ENCODE measurements around the gene ANKRD55. TPM values are rescaled to one million over a fixed set of nuclear protein-coding genes. Genes with fewer than 3 reads are reported as not detected.

Gene ANKRD55
- total and polyA plus RNA-seq, 7 donors: 1.8 to 1.9 TPM; not detected in 5

GRCh38 chr5:56176871-56177533, 56.1 kb downstream of the ANKRD55 start:
- intact Hi-C loops (cut with DNase I): loop anchor here (10.0 kb wide), 1 partner anchor 102 kb away; no protein-coding TSS in a partner anchor
- Histone ChIP-seq H3K4me3 (no peak overlapping the region), H3K36me3 (no peaks in the 10 kb centered on the region), H3K27ac (peak overlapping the region; percentile 3 to 46 (median 26)), H3K9me3 (no peaks in the 10 kb centered on the region), H3K4me1 (peaks cover 0 to 6% (median 0%) of the 10 kb centered on the region in 4 donors), H3K27me3 (no peaks in the 10 kb centered on the region)
- TF ChIP-seq POLR2A (IDR thresholded peaks at IDR 0.05) (no peak), POLR2AphosphoS5 (IDR thresholded peaks at IDR 0.05) (no peak), EP300 (IDR thresholded peaks at IDR 0.05) (no peak)
- TF ChIP-seq, protein P1, sequence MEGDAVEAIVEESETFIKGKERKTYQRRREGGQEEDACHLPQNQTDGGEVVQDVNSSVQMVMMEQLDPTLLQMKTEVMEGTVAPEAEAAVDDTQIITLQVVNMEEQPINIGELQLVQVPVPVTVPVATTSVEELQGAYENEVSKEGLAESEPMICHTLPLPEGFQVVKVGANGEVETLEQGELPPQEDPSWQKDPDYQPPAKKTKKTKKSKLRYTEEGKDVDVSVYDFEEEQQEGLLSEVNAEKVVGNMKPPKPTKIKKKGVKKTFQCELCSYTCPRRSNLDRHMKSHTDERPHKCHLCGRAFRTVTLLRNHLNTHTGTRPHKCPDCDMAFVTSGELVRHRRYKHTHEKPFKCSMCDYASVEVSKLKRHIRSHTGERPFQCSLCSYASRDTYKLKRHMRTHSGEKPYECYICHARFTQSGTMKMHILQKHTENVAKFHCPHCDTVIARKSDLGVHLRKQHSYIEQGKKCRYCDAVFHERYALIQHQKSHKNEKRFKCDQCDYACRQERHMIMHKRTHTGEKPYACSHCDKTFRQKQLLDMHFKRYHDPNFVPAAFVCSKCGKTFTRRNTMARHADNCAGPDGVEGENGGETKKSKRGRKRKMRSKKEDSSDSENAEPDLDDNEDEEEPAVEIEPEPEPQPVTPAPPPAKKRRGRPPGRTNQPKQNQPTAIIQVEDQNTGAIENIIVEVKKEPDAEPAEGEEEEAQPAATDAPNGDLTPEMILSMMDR (IDR thresholded peaks at IDR 0.05): no peak
- DNase-seq: no peak
- WGBS, 2 donors: 75 to 79% methylated on average over 4 of the region's 4 CpGs

DNA sequence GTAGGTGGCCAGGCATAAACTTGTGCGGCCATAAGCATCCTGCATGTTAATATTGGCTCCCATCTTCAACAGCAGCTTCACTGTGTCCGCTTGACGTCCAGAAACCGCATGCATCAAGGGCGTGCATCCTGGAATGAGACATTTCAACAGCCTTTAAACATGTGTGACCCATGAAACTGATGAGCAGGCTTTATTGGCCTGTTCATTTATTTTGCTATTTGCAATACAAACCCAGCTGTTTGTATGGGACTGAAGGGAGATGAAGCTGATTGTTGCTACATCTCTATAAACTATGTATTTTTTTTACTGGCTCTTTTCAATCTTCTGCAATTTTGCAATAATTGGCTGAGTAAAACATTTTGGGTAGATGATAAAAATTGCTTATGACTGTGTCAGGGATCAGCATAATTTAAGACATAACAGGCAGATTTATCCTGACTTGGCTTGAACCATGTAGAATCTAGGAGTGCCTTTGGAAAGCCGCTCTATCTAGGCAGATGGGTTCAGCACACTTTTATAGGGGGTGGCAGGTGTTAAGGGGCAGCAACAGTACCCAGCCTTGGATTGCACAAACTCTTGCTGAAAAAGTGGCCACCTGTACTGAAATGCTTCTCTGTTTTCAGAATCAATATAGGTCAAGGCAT, 56.9 kb downstream of the ANKRD55 start:
- 80 to 85% methylated on average over 6 of the region's 6 CpGs for WGBS, 2 donors
- Histone ChIP-seq H3K36me3 (no peaks in the 10 kb centered on the region), H3K4me1 (peaks cover 0 to 6% (median 0%) of the 10 kb centered on the region in 4 donors), H3K27ac (peak overlapping the region; percentile 3 to 58 (median 51)), H3K4me3 (no peak overlapping the region), H3K9me3 (no peaks in the 10 kb centered on the region), H3K27me3 (no peaks in the 10 kb centered on the region)
- TF ChIP-seq POLR2AphosphoS5 (IDR thresholded peaks at IDR 0.05): peak; percentile 47 to 78 (median 57)
- TF ChIP-seq, protein P1 (IDR thresholded peaks at IDR 0.05): no peak
- intact Hi-C loops (cut with DNase I): loop anchor here (10.0 kb wide), 1 partner anchor 101 kb away; no protein-coding TSS in a partner anchor
- peak; percentile 82 for DNase-seq

DNA sequence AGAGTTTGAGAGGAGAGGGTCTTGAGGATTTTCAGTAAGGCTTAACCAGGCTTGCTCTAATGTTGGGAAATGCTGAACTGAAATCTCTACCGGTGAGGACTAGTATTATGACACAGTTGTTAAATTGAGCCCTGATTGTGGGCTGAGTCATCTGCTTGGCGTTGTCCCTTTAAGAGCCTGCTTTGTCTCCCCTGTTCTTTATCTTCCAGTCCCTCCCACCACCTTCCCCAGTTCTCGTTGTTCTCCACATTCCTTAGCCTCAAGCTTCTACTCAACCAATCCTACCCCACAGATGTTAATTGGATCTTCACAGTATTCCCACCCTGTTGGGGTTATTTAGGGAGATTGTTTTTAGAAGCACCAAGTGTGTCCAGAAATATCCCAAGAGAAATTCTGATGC, 57.6 kb downstream of the ANKRD55 start:
- DNase-seq: peak; percentile 85
- TF ChIP-seq POLR2AphosphoS5 (IDR thresholded peaks at IDR 0.05) (peak in 2 of 4 donors; percentile 17 to 27), EP300 (IDR thresholded peaks at IDR 0.05) (no peak)
- intact Hi-C loops (cut with DNase I): loop anchor here (10.0 kb wide), 1 partner anchor 101 kb away; no protein-coding TSS in a partner anchor
- no peaks in the 10 kb centered on the region for H3K27me3 ChIP-seq
- peaks cover 0 to 6% (median 0%) of the 10 kb centered on the region in 4 donors for H3K4me1 ChIP-seq
- WGBS, 2 donors: 24 to 42% methylated on average over 3 of the region's 3 CpGs
- no peaks in the 10 kb centered on the region for H3K36me3 ChIP-seq
- peak overlapping the region; percentile 27 to 58 (median 51) for H3K27ac ChIP-seq
- H3K4me3 ChIP-seq: no peak overlapping the region
- no peaks in the 10 kb centered on the region for H3K9me3 ChIP-seq

- H3K36me3 ChIP-seq: no peaks in the 10 kb centered on the region
- intact Hi-C loops (cut with DNase I): loop anchor here (10.0 kb wide), 1 partner anchor 100 kb away; no protein-coding TSS in a partner anchor
- H3K9me3 ChIP-seq: no peaks in the 10 kb centered on the region
- TF ChIP-seq POLR2AphosphoS5 (IDR thresholded peaks at IDR 0.05): no peak
- TF ChIP-seq, protein P1 (IDR thresholded peaks at IDR 0.05): no peak
- peak overlapping the region; percentile 27 to 58 (median 51) for H3K27ac ChIP-seq
- H3K27me3 ChIP-seq: no peaks in the 10 kb centered on the region
- no peak overlapping the region for H3K4me3 ChIP-seq
- peaks cover 0 to 6% (median 0%) of the 10 kb centered on the region in 4 donors for H3K4me1 ChIP-seq
- DNase-seq: no peak
Observed at GRCh38 chr5:56175021-56175420, 58.1 kb downstream of the ANKRD55 start.

GRCh38 chr5:56172241-56172640, 60.9 kb downstream of the ANKRD55 start:
- Histone ChIP-seq H3K27me3 (no peaks in the 10 kb centered on the region), H3K36me3 (no peaks in the 10 kb centered on the region), H3K27ac (peak overlapping the region in 1 of 4 donors; percentile 27), H3K4me1 (peaks cover 0 to 6% (median 0%) of the 10 kb centered on the region in 4 donors), H3K9me3 (no peaks in the 10 kb centered on the region), H3K4me3 (no peak overlapping the region)
- no peak for DNase-seq
- TF ChIP-seq EP300 (IDR thresholded peaks at IDR 0.05) (no peak), POLR2AphosphoS5 (IDR thresholded peaks at IDR 0.05) (peak in 1 of 4 donors; percentile 23), POLR2A (IDR thresholded peaks at IDR 0.05) (no peak)
- TF ChIP-seq, protein P1 (IDR thresholded peaks at IDR 0.05): no peak
- WGBS, 2 donors: 36 to 68% methylated on average over 1 of the region's 1 CpG
- intact Hi-C loops (cut with DNase I): loop anchor here (10.0 kb wide), 1 partner anchor 97 kb away; no protein-coding TSS in a partner anchor

All from sigmoid colon (tissue), 7 donors.